ENCODE results near the gene UCK2. TPM values are rescaled to one million over a fixed set of nuclear protein-coding genes. Genes with fewer than 3 reads are reported as not detected.

The UCK2 gene
- total RNA-seq, 1 donor from 2014 or later: 62.4 TPM

- no peak overlapping the region for H3K4me3 ChIP-seq (ENCODE audit: low read depth, low read length)
- no peak for DNase-seq (ENCODE audit: low read depth)
- TF ChIP-seq, protein P1, sequence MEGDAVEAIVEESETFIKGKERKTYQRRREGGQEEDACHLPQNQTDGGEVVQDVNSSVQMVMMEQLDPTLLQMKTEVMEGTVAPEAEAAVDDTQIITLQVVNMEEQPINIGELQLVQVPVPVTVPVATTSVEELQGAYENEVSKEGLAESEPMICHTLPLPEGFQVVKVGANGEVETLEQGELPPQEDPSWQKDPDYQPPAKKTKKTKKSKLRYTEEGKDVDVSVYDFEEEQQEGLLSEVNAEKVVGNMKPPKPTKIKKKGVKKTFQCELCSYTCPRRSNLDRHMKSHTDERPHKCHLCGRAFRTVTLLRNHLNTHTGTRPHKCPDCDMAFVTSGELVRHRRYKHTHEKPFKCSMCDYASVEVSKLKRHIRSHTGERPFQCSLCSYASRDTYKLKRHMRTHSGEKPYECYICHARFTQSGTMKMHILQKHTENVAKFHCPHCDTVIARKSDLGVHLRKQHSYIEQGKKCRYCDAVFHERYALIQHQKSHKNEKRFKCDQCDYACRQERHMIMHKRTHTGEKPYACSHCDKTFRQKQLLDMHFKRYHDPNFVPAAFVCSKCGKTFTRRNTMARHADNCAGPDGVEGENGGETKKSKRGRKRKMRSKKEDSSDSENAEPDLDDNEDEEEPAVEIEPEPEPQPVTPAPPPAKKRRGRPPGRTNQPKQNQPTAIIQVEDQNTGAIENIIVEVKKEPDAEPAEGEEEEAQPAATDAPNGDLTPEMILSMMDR (conservative IDR thresholded peaks at IDR 0.05; ENCODE audit: low read depth, low read length): no peak
Observed at GRCh38 chr1:165858967-165859845, 31.8 kb downstream of the UCK2 start.

GRCh38 chr1:165860065-165860464 lies 32.7 kb downstream of the UCK2 start:
- no peak overlapping the region for H3K4me3 ChIP-seq (ENCODE audit: low read depth, low read length)
- TF ChIP-seq, protein P1 (conservative IDR thresholded peaks at IDR 0.05; ENCODE audit: low read depth, low read length): no peak
- DNase-seq (ENCODE audit: low read depth): no peak

DNA sequence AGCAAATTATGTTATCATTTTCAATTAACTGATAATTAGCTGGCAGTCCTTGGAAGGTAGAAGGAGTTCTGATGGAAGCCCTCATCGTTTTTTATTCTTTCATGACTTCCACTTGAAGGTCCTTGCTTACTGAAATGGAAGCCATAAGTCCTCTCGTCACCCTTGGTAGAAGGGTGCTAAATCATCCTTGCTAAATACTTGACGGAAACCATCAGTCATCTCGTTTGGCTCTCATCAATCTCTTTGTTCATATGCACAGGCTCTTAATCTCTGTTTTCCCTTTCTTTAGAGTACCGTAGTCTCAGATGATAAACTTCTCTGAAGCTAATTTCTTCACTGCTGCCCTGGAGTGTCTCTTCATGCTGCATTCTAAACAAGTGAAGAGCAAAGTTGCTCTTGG lies 34.5 kb downstream of the UCK2 start:
- no peak for DNase-seq (ENCODE audit: low read depth)
- TF ChIP-seq, protein P1 (conservative IDR thresholded peaks at IDR 0.05; ENCODE audit: low read depth, low read length): no peak
- no peak overlapping the region for H3K4me3 ChIP-seq (ENCODE audit: low read depth, low read length)

DNA sequence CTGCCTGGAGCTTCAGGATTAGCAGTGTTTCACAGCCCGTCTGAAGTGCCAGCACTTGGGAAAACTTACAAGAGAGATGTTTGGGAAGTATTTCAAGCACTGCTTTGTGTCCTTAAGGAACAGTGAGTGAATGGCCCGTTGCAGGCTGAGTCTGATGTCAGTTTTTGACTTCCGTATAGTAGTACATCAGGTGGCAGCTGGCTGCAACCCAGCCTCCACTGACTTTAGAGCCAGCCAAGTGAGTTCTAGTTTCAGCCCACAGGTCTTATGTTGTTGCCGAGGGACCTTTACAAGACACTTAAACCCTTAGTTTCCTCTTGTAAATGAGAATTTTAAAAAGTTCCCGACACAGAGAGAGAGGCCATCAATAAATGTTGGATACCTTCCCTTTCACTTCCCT lies 35.0 kb downstream of the UCK2 start:
- TF ChIP-seq, protein P1 (conservative IDR thresholded peaks at IDR 0.05; ENCODE audit: low read depth, low read length): no peak
- no peak for DNase-seq (ENCODE audit: low read depth)
- no peak overlapping the region for H3K4me3 ChIP-seq (ENCODE audit: low read depth, low read length)

- no peak overlapping the region for H3K4me3 ChIP-seq (ENCODE audit: low read depth, low read length)
- TF ChIP-seq, protein P1 (conservative IDR thresholded peaks at IDR 0.05; ENCODE audit: low read depth, low read length): no peak
- DNase-seq (ENCODE audit: low read depth): no peak
Observed at GRCh38 chr1:165863346-165863745, 35.9 kb downstream of the UCK2 start.

DNA sequence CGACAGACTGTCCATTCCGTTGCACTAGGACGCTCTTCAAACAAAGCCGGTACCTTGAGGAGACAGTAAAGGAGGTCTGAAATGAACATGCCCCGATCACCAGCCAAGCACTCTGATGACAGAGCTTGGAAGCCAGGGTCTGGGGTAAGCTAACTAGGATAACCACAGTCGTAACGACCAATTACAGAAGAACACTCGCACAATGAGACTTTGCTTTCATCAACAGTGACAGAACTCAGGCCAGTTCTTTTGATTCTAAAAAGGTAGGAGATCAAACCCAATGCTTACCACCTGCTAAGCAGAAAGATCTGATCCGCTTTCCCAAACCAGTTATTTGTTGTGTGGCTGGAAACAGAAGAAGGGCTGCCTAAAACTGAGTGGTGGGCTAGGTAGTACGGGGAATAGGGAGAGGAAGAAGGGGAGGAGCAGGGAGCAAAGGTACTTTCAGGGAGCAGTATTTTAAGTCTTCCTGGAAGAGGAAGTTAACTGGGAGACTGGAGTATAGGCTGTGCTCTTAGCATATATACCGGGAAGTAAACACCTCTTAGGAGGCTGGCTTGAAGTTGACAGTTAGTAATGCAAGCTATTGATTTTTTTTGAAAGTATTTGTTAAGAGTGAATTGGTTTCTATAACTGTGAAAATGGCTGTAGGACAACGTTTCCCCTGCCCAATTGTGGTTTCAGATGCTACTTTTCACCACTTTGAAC lies 38.4 kb downstream of the UCK2 start:
- TF ChIP-seq, protein P1 (conservative IDR thresholded peaks at IDR 0.05; ENCODE audit: low read depth, low read length): no peak
- no peak for DNase-seq (ENCODE audit: low read depth)
- no peak overlapping the region for H3K4me3 ChIP-seq (ENCODE audit: low read depth, low read length)
